Posterior vena cava (tissue), 2 donors: ENCODE results near the gene UQCRH. TPM values are rescaled to one million over a fixed set of nuclear protein-coding genes. Genes with fewer than 3 reads are reported as not detected.
"Not testable (repeated sequence)": the region's sequence is repeated elsewhere in the genome, so short reads cannot be mapped to it uniquely, and the experiment has no call there.

Experiments
- DNase-seq: peaks from one replicate; pipeline ENCODE4 v3.0.0-alpha.2; 2020; ENCODE audit warnings: low spot score
- intact Hi-C, 2 donors: fragments of 100-400 bp; cut with DNase I; formaldehyde crosslinking; loops; one replicate each; pipeline versions ENCODE4 v1.14.1 to v1.14.2; 2022 to 2023
- total RNA-seq, 2 donors: library from RNA; stranded (reverse); fragmentation: NEBNext Ultra II Directional; extraction: Animal tissue kit (Norgen Biotek cat#: 25700); gene quantifications; one replicate each; pipeline ENCODE4 v1.2.1, GENCODE V29; 2021
- donor health status: DM: yes; HTN: yes; CAD: no.
- donor health status: DM: yes; HTN: yes; CAD: no.

Gene UQCRH
- total RNA-seq, 2 donors from 2014 or later: 127 to 149 TPM

DNA sequence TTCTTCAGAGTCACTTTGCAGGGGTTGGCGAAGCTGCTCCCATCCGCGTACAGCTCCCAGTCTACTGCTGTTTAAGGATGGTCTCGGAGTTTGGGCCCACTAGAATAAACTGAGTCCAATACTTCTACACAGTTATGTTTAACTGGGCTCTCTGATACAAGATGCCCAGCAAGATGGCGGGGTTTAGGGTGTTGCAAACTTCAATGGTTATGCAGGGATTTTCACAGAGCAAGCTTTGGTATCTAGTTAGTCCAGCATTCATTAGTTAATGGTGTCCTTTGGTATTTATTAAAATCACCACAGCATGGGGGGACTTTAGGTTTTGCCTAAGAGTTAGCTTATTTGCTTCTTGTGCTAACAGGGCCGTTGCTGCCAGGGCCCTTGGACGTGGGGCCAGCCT is 24.7 kb downstream of the UQCRH start:
- intact Hi-C loops, DNase-seq: not testable (repeated sequence)

GRCh38 chr1:46329807-46330206 is 26.3 kb downstream of the UQCRH start:
- intact Hi-C loops, DNase-seq: not testable (repeated sequence)

GRCh38 chr1:46330381-46330780 is 26.9 kb downstream of the UQCRH start:
- intact Hi-C loops, DNase-seq: not testable (repeated sequence)

DNA sequence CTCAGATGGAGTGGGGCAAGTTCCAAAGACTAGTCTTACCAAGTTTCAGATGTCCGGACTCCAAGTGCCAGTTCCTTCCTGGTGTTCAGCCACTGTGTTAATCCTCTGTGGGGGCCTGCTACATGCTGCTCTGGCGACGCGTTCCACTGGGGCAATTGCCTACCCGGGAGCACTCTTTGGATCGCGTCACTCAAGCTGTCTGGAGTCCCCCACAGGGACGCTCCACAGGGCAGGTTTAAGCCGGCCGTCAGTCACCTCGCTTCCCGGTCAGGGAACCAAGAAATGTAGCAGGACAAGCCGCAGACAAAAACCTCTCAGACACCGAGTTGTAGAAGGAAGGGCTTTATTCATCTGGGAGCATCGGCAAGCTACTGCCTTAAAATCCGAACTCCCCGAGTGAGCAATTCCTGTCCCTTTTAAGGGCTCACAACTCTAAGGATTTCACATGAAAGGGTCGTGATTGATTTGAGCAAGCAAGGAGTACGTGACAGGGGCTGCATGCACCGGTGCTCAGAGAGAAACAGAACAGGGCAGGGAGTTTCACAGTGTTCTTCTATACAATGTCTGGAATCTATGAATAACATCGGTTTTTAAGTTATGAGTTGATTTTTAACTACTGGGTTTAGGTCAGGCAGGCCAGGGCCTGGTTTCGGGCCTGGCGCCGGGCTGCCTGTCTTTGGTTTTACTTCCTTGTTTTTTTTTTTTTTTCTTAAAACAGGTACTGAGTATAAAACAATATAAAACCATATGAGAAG is 28.5 kb downstream of the UQCRH start:
- intact Hi-C loops: not testable (repeated sequence)
- DNase-seq: peak; percentile 28

DNA sequence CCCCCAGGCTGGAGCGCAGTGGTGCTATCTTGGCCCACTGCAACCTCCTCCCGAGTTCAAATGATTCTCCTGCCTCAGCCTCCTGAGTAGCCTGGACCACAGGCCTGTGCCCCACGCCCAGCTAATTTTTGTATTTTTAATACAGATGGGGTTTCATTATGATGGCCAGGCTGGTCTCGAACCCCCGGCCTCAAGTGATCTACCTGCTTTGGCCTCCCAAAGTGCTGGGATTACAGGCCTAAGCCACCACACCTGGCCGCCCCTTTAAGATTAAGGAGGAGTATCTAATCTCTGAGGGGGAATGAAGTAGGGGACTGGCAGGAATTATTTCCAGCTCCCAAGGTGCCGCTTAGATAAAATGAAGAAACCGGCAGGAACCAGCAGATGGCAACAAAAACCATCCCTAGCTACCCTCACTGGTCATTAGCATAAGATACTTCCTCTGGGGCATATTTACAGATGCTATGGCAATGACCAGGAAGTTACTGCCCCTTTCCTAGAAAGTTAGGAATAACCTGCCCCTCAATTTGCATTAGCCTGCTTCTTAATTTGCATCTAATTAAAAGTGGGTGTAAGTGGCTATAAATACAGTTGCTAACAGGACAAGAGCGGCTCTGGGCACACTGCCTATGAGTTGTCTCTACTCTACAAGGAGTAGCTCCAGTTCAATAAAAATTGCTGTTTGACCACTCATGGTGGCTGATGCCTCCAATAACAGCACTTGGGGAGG is 30.0 kb downstream of the UQCRH start:
- no peak for DNase-seq
- intact Hi-C loops: no loop called here

DNA sequence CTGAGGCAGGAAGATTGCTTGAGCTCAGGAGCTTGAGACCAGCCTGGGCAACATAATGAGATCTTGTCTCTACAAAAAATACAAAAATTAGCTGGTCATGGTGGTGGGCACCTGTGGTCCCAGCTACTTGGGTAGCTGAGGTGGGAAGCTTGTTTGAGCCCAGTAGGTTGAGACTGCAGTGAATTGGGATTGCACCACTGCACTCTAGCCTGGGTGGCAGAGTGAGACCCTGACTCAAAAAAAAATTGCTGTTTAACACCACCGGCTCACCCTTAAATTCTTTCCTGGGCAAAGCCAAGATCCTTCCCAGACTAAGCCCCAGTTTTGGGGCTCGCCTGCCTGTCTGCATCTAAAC is 30.5 kb downstream of the UQCRH start:
- no peak for DNase-seq
- intact Hi-C loops: no loop called here

DNA sequence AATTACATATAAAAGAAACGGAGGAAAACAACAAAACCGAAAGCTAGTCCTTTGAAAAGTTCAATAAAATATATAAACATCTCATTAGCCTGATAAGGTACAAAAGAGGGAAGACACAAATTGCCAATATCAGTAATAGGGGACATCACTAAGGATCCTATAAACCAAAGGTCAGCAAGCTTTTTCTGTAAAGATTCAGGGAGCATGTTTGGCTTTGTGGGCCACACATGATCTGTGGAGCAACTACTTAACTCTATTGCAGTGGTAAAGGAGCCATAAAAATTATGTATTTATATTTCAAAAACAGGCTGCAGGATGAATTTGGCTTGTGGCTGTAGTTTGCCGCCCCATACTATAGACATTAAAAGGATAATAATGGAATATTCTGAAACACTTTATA is 31.6 kb downstream of the UQCRH start:
- intact Hi-C loops: no loop called here
- DNase-seq: no peak

DNA sequence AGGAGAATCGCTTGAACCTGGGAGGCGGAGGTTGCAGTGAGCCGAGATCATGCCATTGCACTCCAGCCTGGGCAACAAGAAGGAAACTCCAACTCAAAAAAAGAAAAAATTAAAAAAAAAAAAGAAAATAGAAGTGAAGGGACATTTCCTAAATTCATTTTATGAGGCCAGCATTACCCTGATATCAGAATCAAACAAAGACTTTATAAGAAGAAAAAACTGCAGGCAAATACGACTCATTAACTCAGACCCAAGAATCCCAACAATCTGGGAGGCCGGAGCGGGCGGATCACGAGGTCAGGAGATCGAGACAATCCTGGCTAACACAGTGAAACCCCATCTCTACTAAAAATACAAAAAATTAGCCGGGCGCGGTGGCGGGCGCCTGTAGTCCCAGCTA is 33.9 kb downstream of the UQCRH start:
- intact Hi-C loops, DNase-seq: not testable (repeated sequence)

DNA sequence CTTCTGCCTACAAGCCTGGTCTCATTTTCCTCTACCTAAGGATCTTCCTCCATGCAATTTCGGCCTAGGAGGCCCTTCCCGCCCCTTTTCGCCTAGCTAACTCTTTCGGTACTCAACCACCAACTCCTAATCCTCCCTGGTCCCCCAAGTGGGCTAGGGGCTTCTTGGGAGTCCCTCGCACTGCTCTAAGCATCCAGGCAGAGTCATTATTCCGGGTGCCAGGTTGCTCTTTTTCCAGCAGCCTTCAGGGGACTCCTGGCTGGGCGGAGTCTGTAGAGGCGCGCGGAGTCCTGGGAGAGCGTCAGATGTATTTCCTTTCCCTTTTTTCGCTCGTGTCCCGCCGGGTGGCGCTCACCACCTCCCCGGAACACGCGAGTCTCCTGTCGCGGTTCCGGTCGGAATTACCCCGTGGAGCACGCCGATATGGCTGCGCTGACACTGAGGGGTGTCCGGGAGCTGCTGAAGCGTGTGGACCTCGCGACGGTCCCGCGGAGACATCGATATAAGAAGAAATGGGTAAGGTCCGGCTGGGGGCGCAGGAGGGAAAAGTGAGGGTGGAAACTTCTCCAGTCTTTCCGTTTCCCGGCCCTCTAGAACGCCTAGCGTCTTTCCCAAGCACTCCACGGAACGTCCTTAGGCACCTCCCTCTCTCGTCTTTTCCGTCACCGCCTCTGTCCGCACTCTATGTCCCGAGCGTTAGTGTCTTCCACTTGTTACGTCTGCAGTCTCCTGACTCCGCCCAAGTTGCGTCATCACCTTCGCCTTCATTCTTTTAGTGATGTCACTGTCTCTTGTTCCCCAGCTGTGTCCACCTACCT is 37.1 kb downstream of the UQCRH start, which contains the start of gene NSUN4:
TSS of gene NSUN4 (plus strand) at position 404 of the 818 bp plus-strand sequence. CDS start at position 424, 20 bp downstream.
- intact Hi-C loops: loop anchor here in 1 of 2 donors (5.0 kb wide), 1 partner anchor 38 kb away; the partner anchor contains the start of genes LRRC41 and UQCRH
- DNase-seq: peak; percentile 98

DNA sequence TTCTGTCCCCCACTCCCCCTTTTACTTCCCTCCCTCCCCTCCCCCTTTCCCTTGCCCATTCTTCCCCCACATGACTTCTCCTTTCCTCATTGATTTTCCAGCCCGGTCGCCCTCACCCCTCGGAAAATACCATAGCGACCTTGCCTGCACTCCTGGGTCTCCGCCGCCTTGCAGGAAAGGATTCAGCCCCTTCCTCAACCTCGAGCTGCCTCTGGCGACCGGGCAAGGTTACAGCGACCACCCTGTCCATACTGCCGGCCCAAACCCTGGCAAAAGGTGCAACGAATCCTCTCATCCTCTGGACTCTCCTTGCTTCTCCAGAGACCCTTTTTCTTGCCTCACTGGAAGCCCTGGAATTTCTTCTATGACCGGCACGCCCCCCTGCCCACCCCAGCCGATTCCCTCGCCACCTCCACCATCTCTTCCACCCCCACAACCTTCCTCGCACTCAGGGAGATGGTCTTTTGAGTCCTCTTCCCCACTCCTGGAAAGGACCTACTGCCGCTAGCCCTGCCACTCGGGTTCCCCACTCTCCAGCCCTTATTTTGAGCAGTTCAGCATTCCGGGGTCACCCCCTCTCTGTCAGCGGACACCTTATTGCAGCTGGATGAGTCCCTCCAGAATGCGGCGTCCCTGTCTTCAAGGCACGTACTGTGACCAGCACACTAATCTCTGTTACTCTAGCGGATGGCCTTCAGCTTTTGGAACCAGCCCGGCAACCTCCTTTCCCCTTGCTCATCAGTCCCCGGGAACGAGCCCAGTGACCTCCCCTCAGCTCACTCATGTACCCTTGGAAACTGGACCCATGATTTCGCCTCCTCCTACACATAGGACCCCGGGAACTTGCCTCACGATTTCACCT is 38.0 kb downstream of the UQCRH start:
- no peak for DNase-seq
- intact Hi-C loops: loop anchor here in 1 of 2 donors (5.0 kb wide), 1 partner anchor 39 kb away; the partner anchor contains the start of genes LRRC41 and UQCRH

DNA sequence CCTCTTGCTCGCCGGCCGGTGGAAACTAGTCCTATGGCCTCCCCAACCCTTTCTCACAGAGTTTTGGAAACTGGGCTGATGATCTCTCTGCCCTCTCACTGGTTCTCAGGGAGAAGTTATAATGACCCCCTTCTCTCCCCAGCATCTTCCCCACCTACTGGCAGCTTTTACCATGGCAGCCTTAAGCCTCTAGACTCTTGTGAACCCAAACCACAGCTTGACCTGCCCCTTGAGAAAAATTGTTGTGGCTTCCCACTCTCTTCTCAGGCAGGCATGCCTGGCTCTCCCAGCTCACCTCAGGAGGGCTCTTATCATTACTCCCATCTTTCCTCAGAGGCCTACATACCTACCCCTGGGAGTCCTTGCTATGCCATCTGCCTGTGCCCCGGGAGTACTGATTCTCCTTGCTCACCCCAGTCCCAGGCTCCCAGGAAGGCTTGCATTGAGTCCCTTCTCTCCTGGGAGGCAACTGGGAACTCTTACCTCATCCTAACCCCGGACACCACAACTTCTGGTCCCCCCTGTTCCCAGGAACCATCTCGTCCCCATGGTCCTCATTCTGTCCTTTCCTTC is 38.7 kb downstream of the UQCRH start:
- DNase-seq: no peak
- intact Hi-C loops: loop anchor here in 1 of 2 donors (5.0 kb wide), 1 partner anchor 40 kb away; the partner anchor contains the start of genes LRRC41 and UQCRH

GRCh38 chr1:46342677-46343350 is 39.3 kb downstream of the UQCRH start:
- intact Hi-C loops: loop anchor here in 1 of 2 donors (5.0 kb wide), 1 partner anchor 41 kb away; the partner anchor contains the start of genes LRRC41 and UQCRH
- DNase-seq: no peak

DNA sequence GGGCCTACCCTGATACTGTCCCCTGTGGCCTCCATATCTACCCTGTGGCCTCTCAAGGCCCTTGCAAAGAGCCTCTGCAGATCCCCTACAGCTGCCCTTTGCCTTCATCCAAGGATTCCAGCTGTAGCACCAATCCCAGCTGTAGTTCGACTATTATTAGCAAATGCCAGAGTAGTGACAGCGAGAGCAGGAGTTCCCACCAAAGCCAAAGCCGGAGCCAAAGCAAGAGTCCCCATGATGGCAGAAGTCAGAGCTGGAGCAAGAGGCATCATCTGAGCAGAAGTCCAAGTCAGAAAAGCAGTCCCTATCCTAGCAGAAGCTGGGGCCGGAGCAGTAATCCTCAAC is 39.8 kb downstream of the UQCRH start:
- intact Hi-C loops: loop anchor here in 1 of 2 donors (5.0 kb wide), 1 partner anchor 41 kb away; the partner anchor contains the start of genes LRRC41 and UQCRH
- DNase-seq: no peak

DNA sequence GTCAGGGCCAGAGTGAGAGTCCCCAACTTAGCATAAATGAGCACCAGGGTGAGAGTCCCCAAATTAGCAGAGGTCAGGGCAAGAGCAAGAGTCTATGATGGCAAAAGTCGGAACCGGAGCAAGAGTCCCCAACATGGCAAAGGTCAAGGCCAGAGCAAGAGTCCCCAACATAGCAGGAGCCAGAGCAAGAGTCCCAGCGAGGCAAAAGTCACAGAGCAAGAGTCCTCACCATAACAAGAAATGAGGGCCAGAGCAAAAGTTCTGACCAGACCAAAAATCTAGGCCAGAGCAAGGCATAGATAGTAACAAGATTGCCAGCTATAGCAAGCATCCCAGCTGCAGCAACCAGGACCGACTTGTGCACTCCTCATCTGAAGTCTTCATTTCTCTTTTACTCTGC is 40.2 kb downstream of the UQCRH start:
- DNase-seq: no peak
- intact Hi-C loops: loop anchor here in 1 of 2 donors (5.0 kb wide), 1 partner anchor 41 kb away; the partner anchor contains the start of genes LRRC41 and UQCRH

DNA sequence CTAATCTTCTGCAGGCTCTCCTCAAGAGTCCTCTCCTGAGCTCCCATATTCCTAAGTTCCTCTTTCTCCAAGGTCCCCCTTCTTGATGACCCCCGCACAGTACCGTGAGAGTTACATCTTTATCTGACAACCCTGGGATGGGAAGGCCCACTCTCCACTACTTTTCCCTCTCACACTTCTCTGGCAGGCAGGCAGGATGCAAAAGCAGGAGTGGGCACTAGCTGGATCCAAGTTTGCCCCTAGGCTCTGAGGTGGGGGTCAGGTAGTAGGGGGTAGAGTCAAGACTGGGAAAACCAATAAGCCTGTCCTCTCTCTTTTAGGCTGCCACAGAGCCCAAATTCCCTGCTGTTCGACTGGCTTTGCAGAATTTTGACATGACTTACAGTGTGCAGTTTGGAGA is 41.0 kb downstream of the UQCRH start:
- intact Hi-C loops: loop anchor here in 1 of 2 donors (5.0 kb wide), 1 partner anchor 42 kb away; the partner anchor contains the start of genes LRRC41 and UQCRH
- DNase-seq: no peak

GRCh38 chr1:46345281-46345680 is 41.8 kb downstream of the UQCRH start:
- no peak for DNase-seq
- intact Hi-C loops: no loop called here

- intact Hi-C loops: loop anchor here in 1 of 2 donors (5.0 kb wide), 1 partner anchor 1325 kb away; no protein-coding TSS in a partner anchor
- no peak for DNase-seq
These were observed 48.9 kb downstream of the UQCRH start for GRCh38 chr1:46352363-46352762.
